ENCODE measurements around the gene GNB1L. TPM values are rescaled to one million over a fixed set of nuclear protein-coding genes. Genes with fewer than 3 reads are reported as not detected.

The GNB1L gene
- polyA plus RNA-seq, 1 donor from 2014 or later = 16.5 TPM

DNA sequence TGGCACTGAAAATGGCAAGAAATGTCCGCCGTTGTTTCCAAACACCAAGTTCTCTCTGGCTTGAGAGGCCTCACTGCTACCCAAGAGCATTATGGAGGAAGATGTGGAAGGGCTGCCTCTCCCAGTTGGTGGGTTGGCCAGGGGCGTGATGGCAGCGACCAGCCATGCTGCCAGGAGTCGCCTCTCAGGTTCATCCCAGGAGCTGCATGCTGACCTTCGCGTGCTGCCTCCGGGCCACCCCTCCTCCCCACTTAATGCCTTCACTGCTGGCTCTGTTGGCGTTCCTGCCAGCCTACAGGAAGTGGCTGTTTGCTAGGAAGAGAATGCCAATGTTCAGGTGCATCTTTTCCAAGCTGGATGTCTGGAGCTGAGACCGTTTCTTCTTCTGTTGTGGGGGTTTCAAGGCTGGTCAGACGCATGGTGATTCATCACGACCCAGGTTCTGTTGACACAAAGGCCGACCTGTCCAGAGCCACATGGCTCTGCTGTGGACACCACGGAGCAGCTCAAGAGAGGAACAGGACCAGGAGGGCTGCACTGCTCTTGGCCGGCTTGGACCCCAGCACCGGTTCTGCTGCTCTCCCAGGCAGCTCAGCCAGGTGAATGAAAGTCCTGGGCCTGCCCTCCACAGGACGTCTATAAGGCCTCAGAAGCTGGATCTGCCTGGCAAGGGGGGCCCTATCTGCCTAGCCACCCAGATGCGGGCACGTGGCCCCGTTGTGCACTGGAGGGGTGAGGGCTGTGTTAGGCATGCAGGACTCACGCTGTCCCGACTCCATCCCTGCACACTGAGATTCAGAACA is 69.0 kb downstream of the GNB1L start:
- H3K79me2 ChIP-seq (replicated peaks; ENCODE audit: insufficient read depth, low read length) = no peaks in the 10 kb centered on the region
- no peak overlapping the region for H3K27ac ChIP-seq (ENCODE audit: low read length)
- no peaks in the 10 kb centered on the region for H3K9me3 ChIP-seq (ENCODE audit: low read length)
- H3F3A ChIP-seq (ENCODE audit: insufficient read depth, low read length, poor library complexity, severe bottlenecking) = no peaks in the 10 kb centered on the region
- no peaks in the 10 kb centered on the region for H3K36me3 ChIP-seq (ENCODE audit: insufficient read depth, low read length)
- no peak overlapping the region for H3K4me3 ChIP-seq (ENCODE audit: low read length)
- H3K27me3 ChIP-seq (ENCODE audit: insufficient read depth, low read depth, low read length) = no peaks in the 10 kb centered on the region
- H2AFZ ChIP-seq (ENCODE audit: low read depth, low read length) = no peak overlapping the region
- no peaks in the 10 kb centered on the region for H4K20me1 ChIP-seq (ENCODE audit: insufficient read depth)
- TF ChIP-seq, protein P1, sequence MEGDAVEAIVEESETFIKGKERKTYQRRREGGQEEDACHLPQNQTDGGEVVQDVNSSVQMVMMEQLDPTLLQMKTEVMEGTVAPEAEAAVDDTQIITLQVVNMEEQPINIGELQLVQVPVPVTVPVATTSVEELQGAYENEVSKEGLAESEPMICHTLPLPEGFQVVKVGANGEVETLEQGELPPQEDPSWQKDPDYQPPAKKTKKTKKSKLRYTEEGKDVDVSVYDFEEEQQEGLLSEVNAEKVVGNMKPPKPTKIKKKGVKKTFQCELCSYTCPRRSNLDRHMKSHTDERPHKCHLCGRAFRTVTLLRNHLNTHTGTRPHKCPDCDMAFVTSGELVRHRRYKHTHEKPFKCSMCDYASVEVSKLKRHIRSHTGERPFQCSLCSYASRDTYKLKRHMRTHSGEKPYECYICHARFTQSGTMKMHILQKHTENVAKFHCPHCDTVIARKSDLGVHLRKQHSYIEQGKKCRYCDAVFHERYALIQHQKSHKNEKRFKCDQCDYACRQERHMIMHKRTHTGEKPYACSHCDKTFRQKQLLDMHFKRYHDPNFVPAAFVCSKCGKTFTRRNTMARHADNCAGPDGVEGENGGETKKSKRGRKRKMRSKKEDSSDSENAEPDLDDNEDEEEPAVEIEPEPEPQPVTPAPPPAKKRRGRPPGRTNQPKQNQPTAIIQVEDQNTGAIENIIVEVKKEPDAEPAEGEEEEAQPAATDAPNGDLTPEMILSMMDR (IDR thresholded peaks at IDR 0.05; ENCODE audit: poor library complexity, severe bottlenecking) = no peak
- no peak overlapping the region for H3K4me2 ChIP-seq (ENCODE audit: low read length)
- H3K9ac ChIP-seq (ENCODE audit: low read length) = no peak overlapping the region
- no peaks in the 10 kb centered on the region for H3K9me2 ChIP-seq (ENCODE audit: insufficient read depth, low read length)

DNA sequence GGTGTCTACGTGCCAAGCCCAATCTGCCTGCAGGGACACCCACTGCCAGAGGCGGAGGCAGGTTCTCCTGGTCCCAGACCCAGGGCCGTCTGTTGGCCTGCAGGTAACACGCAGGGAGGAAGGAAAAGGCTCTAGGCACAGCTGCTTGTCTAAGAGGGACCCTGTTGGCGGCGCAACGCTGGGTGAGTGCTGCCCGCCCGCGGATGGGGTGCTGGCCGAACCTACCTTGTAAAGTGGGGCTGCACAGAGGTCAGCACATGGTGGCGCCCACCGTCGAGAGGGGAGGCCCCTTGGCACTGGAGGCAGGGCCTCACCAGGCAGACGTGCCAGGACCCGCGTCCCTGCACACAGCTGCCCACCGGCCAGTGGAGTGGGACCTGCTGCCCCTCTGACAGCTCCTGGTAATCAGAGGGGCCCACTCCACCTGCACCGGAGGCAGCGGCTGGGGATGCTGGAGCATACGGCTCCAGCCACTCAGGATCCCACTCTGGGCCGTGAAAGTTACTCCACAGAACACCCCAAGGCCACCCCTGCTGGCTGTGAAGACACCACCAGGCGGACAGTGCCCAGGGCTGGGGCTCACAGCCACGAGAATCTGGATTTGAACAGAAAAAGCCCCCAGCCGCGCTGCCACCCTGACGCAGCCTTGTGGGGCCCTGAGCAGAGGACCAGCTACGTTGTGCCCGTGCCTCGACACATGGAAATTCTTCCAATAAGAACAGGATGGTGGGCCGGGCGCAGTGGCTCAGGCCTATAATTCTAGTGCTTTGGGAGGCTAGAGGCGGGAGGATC is 70.1 kb downstream of the GNB1L start:
- Histone ChIP-seq H3F3A (ENCODE audit: insufficient read depth, low read length, poor library complexity, severe bottlenecking) (no peaks in the 10 kb centered on the region), H3K9ac (ENCODE audit: low read length) (no peak overlapping the region), H3K27ac (ENCODE audit: low read length) (no peak overlapping the region), H3K4me3 (ENCODE audit: low read length) (no peak overlapping the region), H3K9me3 (ENCODE audit: low read length) (no peaks in the 10 kb centered on the region), H3K9me2 (ENCODE audit: insufficient read depth, low read length) (no peaks in the 10 kb centered on the region), H2AFZ (ENCODE audit: low read depth, low read length) (no peak overlapping the region), H4K20me1 (ENCODE audit: insufficient read depth) (no peaks in the 10 kb centered on the region), H3K4me2 (ENCODE audit: low read length) (no peak overlapping the region), H3K27me3 (ENCODE audit: insufficient read depth, low read depth, low read length) (no peaks in the 10 kb centered on the region), H3K36me3 (ENCODE audit: insufficient read depth, low read length) (no peaks in the 10 kb centered on the region), H3K79me2 (replicated peaks; ENCODE audit: insufficient read depth, low read length) (no peaks in the 10 kb centered on the region)
- TF ChIP-seq TAF1 (IDR thresholded peaks at IDR 0.05; ENCODE audit: low read depth) (no peak), SMC3 (conservative IDR thresholded peaks at IDR 0.05; ENCODE audit: poor library complexity) (no peak), MXI1 (conservative IDR thresholded peaks at IDR 0.05; ENCODE audit: poor library complexity, severe bottlenecking) (no peak), RAD21 (conservative IDR thresholded peaks at IDR 0.05) (no peak), POLR2AphosphoS5 (IDR thresholded peaks at IDR 0.05) (no peak), EZH2 (IDR thresholded peaks at IDR 0.05; ENCODE audit: borderline replicate concordance, insufficient read depth, low read length, poor library complexity, severe bottlenecking) (no peak), EP300 (conservative IDR thresholded peaks at IDR 0.05; ENCODE audit: poor library complexity, severe bottlenecking) (no peak)
- TF ChIP-seq, protein P1 (IDR thresholded peaks at IDR 0.05; ENCODE audit: poor library complexity, severe bottlenecking) = no peak
- TF ChIP-seq, protein P2, sequence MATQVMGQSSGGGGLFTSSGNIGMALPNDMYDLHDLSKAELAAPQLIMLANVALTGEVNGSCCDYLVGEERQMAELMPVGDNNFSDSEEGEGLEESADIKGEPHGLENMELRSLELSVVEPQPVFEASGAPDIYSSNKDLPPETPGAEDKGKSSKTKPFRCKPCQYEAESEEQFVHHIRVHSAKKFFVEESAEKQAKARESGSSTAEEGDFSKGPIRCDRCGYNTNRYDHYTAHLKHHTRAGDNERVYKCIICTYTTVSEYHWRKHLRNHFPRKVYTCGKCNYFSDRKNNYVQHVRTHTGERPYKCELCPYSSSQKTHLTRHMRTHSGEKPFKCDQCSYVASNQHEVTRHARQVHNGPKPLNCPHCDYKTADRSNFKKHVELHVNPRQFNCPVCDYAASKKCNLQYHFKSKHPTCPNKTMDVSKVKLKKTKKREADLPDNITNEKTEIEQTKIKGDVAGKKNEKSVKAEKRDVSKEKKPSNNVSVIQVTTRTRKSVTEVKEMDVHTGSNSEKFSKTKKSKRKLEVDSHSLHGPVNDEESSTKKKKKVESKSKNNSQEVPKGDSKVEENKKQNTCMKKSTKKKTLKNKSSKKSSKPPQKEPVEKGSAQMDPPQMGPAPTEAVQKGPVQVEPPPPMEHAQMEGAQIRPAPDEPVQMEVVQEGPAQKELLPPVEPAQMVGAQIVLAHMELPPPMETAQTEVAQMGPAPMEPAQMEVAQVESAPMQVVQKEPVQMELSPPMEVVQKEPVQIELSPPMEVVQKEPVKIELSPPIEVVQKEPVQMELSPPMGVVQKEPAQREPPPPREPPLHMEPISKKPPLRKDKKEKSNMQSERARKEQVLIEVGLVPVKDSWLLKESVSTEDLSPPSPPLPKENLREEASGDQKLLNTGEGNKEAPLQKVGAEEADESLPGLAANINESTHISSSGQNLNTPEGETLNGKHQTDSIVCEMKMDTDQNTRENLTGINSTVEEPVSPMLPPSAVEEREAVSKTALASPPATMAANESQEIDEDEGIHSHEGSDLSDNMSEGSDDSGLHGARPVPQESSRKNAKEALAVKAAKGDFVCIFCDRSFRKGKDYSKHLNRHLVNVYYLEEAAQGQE (IDR thresholded peaks at IDR 0.05; ENCODE audit: borderline replicate concordance) = no peak
